SK-N-SH (cell line): ENCODE measurements around the gene MRGPRD. TPM values are rescaled to one million over a fixed set of nuclear protein-coding genes. Genes with fewer than 3 reads are reported as not detected.

Experiments
- CTCF ChIA-PET: fragments of 300-600, 350-600 bp; formaldehyde crosslinking; extraction: SDS; loops from one replicate; lab custom pipeline; 2021; lab: Yijun Ruan, JAX
- POLR2A ChIA-PET: fragments of 350-600 bp; sonication (Branson Sonifier 250); formaldehyde crosslinking; extraction: SDS; loops from one replicate; lab custom pipeline; 2020; ENCODE audit warnings: antibody characterized with exemption, inconsistent platforms; lab: Yijun Ruan, JAX
- DNase-seq: peaks from one replicate; pipeline ENCODE4 v3.0.0; 2012
- H2AFZ ChIP-seq: fragments of 200-600 bp; sonication (generic); 2 replicates; pipeline ENCODE4 v1.8.1; 2016; ENCODE audit warnings: antibody characterized with exemption, mild to moderate bottlenecking, low read depth
- H3F3A ChIP-seq: fragments of 200-600 bp; sonication (generic); replicated peaks from 2 replicates; pipeline ENCODE3; 2016; ENCODE audit warnings: antibody characterized with exemption, mild to moderate bottlenecking; ENCODE audit not compliant: insufficient read depth
- H3K27ac ChIP-seq, 2 experiments: fragments of 200-500 bp in 1 of 2; fragments of 200-600 bp in 1 of 2; sonication (Bioruptor generic) in 1 of 2; sonication (generic), shearing (Covaris generic) in 1 of 2; 2 replicates each; pipeline versions ENCODE4 v1.5.1 to v1.6.1; 2014 to 2016; ENCODE audit warnings: low read depth in 2 of 2, inconsistent platforms in 1 of 2, low read length in 1 of 2, mild to moderate bottlenecking in 1 of 2, mixed read lengths in 1 of 2
- H3K27me3 ChIP-seq: fragments of 200-600 bp; sonication (generic), shearing (Covaris generic); 2 replicates; pipeline ENCODE4 v1.6.1; 2016; ENCODE audit warnings: mixed run types; ENCODE audit not compliant: insufficient read depth
- H3K36me3 ChIP-seq, 2 experiments: fragments of 200-500 bp in 1 of 2; fragments of 200-600 bp in 1 of 2; sonication (Bioruptor generic) in 1 of 2; sonication (generic) in 1 of 2; replicated peaks in 1 of 2; 2 replicates each; pipeline versions ENCODE3 to v1.5.1; 2014 to 2016; ENCODE audit warnings: low read length in 1 of 2, mild to moderate bottlenecking in 1 of 2; ENCODE audit not compliant: insufficient read depth in 2 of 2, control insufficient read depth in 1 of 2
- H3K4me1 ChIP-seq, 2 experiments: fragments of 200-500 bp in 1 of 2; fragments of 200-600 bp in 1 of 2; sonication (Bioruptor generic) in 1 of 2; sonication (generic), shearing (Covaris generic) in 1 of 2; 2 replicates each; pipeline versions ENCODE4 v1.5.1 to v1.6.1; 2014 to 2016; ENCODE audit warnings: low read depth in 1 of 2, low read length in 1 of 2, mixed run types in 1 of 2; ENCODE audit not compliant: insufficient read depth in 2 of 2, control insufficient read depth in 1 of 2
- H3K4me2 ChIP-seq: fragments of 200-600 bp; sonication (generic), shearing (Covaris generic); 2 replicates; pipeline ENCODE4 v1.6.1; 2017; ENCODE audit warnings: mixed run types
- H3K4me3 ChIP-seq, 2 experiments: fragments of 200-500 bp in 1 of 2; fragments of 200-600 bp in 1 of 2; sonication (Bioruptor generic) in 1 of 2; sonication (generic), shearing (Covaris generic) in 1 of 2; 2 replicates each; pipeline versions ENCODE4 v1.5.1 to v1.8.1; 2014 to 2016; ENCODE audit warnings: low read depth in 2 of 2, inconsistent platforms in 1 of 2, low read length in 1 of 2, mild to moderate bottlenecking in 1 of 2, mixed read lengths in 1 of 2, moderate library complexity in 1 of 2
- H3K79me2 ChIP-seq: fragments of 200-600 bp; sonication (generic); 2 replicates; pipeline ENCODE4 v1.8.1; 2017; ENCODE audit warnings: mild to moderate bottlenecking; ENCODE audit not compliant: insufficient read depth
- H3K9ac ChIP-seq: fragments of 200-600 bp; sonication (generic); 2 replicates; pipeline ENCODE4 v1.6.1; 2017; ENCODE audit warnings: mixed run types
- H3K9me2 ChIP-seq: fragments of 200-600 bp; sonication (generic); 2 replicates; pipeline ENCODE4 v1.6.1; 2017; ENCODE audit warnings: mixed run types
- H3K9me3 ChIP-seq: fragments of 200-600 bp; sonication (generic); 2 replicates; pipeline ENCODE4 v1.6.1; 2017; ENCODE audit warnings: mixed run types, mild to moderate bottlenecking, moderate library complexity
- H4K20me1 ChIP-seq: fragments of 200-600 bp; sonication (generic); 2 replicates; pipeline ENCODE4 v1.6.1; 2017; ENCODE audit warnings: mild to moderate bottlenecking, mixed run types; ENCODE audit not compliant: insufficient read depth
- CHD2 ChIP-seq: fragments of 150-350 bp; IDR thresholded peaks from 2 replicates; pipeline ENCODE4 v1.6.1; 2018; ENCODE audit warnings: low read length; ENCODE audit not compliant: partially characterized antibody
- ELF1 ChIP-seq: IDR thresholded peaks from 2 replicates; pipeline ENCODE4 v1.4.0; 2012
- EP300 ChIP-seq, 2 experiments: IDR thresholded peaks; 2 replicates each; pipeline versions ENCODE4 v1.4.0 to v1.6.1; 2012; ENCODE audit warnings: borderline replicate concordance in 1 of 2, low read depth in 1 of 2, low read length in 1 of 2
- JUND ChIP-seq: IDR thresholded peaks from 2 replicates; pipeline ENCODE4 v1.4.0; 2012
- RAD21 ChIP-seq: IDR thresholded peaks from 2 replicates; pipeline ENCODE4 v1.6.1; 2012; ENCODE audit warnings: mild to moderate bottlenecking, low read length
- RFX5 ChIP-seq: IDR thresholded peaks from 2 replicates; pipeline ENCODE4 v1.6.1; 2012; ENCODE audit warnings: mild to moderate bottlenecking, improper control_type of control experiment, low read length
- TEAD4 ChIP-seq: IDR thresholded peaks from 2 replicates; pipeline ENCODE4 v1.4.0; 2012; ENCODE audit warnings: mild to moderate bottlenecking, borderline replicate concordance; ENCODE audit not compliant: insufficient read depth
- USF2 ChIP-seq: fragments of 150-350 bp; IDR thresholded peaks from 2 replicates; pipeline ENCODE4 v1.6.1; 2017; ENCODE audit warnings: antibody characterized with exemption, low read length, low read depth, borderline replicate concordance
- WGBS: methylation state at CpG from one replicate; pipeline ENCODE4 v1.1.6; 2017; ENCODE audit warnings: low lambda C conversion rate; 5-methylcytosine and 5-hydroxymethylcytosine counted together
- polyA plus RNA-seq, 3 experiments: library from polyadenylated mRNA; depleted of rRNA; stranded (reverse); fragments of >200 nt; gene quantifications; 2 replicates each; pipeline ENCODE4 v1.2.3, GENCODE V29; 2012
- TF ChIP-seq, protein P1 (sequence below): fragments of 200-600 bp; sonication (generic); IDR thresholded peaks from 2 replicates; pipeline ENCODE4 v1.6.1; 2017; ENCODE audit warnings: antibody characterized with exemption, mild to moderate bottlenecking, moderate library complexity

MRGPRD gene
- polyA plus RNA-seq, 1 of the 3 experiments (the other 2 are of a cell fraction) = not detected

DNA sequence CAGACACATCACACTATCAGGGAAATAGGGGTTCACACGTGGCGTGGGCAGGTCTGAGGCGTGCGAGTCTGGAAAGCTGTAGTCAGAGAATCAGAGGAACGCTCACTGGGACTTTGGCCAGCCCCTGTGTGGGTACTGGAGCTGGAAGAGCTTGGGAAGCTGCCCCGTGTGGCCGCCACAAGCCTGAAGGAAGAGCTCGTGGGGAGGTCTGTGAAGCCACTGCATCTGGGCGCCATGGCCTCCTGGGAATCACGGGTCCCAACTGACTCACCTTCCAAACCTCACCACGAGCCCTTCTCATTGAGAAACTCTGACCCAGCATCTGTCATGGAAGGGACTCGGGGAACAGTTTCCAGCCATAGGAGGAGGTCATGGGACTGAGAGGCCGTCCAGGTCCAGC lies 38.1 kb upstream of the MRGPRD start:
- Histone ChIP-seq H3K79me2 (no peaks in the 10 kb centered on the region), H3K27me3 (no peaks in the 10 kb centered on the region), H3K27ac (no peak overlapping the region), H3K4me2 (no peak overlapping the region), H3K36me3 (no peaks in the 10 kb centered on the region), H3K9ac (no peak overlapping the region), H3K9me3 (no peaks in the 10 kb centered on the region), H3K4me3 (no peak overlapping the region), H4K20me1 (no peaks in the 10 kb centered on the region), H3F3A (no peaks in the 10 kb centered on the region), H2AFZ (no peak overlapping the region), H3K4me1 (peaks cover 0 to 14% of the 10 kb centered on the region in 2 experiments; a peak in 1 of 4 replicates), H3K9me2 (no peaks in the 10 kb centered on the region)
- TF ChIP-seq ELF1 (no peak), JUND (no peak)
- no peak for DNase-seq
- ChIA-PET CTCF (interaction anchor here (1.3 to 2.2 kb wide), 2 partner anchors 9 to 27 kb away, joined by 3 to 6 read pairs; no protein-coding TSS in a partner anchor), POLR2A (no interaction called here)
- WGBS = 76% methylated on average over 10 of the region's 13 CpGs

GRCh38 chr11:69017951-69018350 lies 37.2 kb upstream of the MRGPRD start:
- Histone ChIP-seq H3K79me2 (no peaks in the 10 kb centered on the region), H3K27me3 (no peaks in the 10 kb centered on the region), H3K9ac (no peak overlapping the region), H2AFZ (no peak overlapping the region), H3K4me1 (peaks cover 9 to 23% of the 10 kb centered on the region in 2 experiments; a peak in 2 of 4 replicates), H3K27ac (no peak overlapping the region), H3K36me3 (no peaks in the 10 kb centered on the region), H3F3A (no peaks in the 10 kb centered on the region), H3K4me3 (no peak overlapping the region), H4K20me1 (no peaks in the 10 kb centered on the region), H3K9me2 (no peaks in the 10 kb centered on the region), H3K4me2 (no peak overlapping the region), H3K9me3 (no peaks in the 10 kb centered on the region)
- DNase-seq = no peak
- TF ChIP-seq EP300 (IDR thresholded peaks at IDR 0.05; ENCODE audit: borderline replicate concordance in 1 of 2, low read depth in 1 of 2, low read length in 1 of 2) (no peak), RFX5 (no peak), USF2 (no peak), TEAD4 (no peak), RAD21 (no peak), CHD2 (no peak)
- TF ChIP-seq, protein P1, sequence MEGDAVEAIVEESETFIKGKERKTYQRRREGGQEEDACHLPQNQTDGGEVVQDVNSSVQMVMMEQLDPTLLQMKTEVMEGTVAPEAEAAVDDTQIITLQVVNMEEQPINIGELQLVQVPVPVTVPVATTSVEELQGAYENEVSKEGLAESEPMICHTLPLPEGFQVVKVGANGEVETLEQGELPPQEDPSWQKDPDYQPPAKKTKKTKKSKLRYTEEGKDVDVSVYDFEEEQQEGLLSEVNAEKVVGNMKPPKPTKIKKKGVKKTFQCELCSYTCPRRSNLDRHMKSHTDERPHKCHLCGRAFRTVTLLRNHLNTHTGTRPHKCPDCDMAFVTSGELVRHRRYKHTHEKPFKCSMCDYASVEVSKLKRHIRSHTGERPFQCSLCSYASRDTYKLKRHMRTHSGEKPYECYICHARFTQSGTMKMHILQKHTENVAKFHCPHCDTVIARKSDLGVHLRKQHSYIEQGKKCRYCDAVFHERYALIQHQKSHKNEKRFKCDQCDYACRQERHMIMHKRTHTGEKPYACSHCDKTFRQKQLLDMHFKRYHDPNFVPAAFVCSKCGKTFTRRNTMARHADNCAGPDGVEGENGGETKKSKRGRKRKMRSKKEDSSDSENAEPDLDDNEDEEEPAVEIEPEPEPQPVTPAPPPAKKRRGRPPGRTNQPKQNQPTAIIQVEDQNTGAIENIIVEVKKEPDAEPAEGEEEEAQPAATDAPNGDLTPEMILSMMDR = no peak
- WGBS = 83% methylated on average over 10 of the region's 10 CpGs
- CTCF ChIA-PET = interaction anchor here (1.4 kb wide), 1 partner anchor 26 kb away, joined by 8 read pairs; no protein-coding TSS in a partner anchor
- POLR2A ChIA-PET = no interaction called here
